Stimulated activated CD4-positive, alpha-beta T cell treated with anti-CD3 and anti-CD28 coated beads, Interleukin-2, amount 100 ng/mL, for 48 hours (primary cell): ENCODE results near the gene LTBP1.
"Not testable (repeated sequence)": the region's sequence is repeated elsewhere in the genome, so short reads cannot be mapped to it uniquely, and the experiment has no call there.

Source experiments
- DNase-seq, 2 donors: peaks; one replicate each; pipeline ENCODE4 v3.0.0-alpha.2; 2020

Gene LTBP1

DNA sequence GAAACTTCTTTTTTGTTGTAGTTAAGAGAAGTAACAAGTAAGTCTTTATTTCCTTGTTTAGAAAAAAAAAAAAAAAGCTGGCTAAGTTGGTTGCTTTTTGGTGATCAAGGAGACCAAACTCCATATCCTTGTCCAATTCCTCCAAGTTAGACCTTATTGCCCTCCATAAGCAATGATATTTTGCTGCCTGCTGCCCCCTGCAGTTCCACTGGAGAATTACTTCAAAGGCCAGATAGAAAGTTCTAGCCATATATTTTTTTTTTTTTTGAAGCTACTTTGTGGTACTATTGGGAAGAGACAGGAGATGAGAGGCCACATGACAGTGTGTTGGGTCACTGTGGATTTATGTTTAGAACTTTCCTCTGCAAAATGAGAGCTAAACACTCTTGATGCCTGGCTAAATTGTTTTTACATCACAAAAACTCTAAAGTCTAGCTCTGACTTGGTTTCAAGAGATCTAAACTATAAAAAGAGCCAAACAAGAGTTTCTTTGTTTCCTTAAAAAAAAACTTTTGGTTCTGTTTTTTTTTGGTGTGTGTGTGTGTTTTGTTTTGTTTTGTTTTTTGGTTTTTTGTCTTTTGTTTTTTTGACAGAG is 449.0 kb downstream of the LTBP1 start:
- peak; percentile 46 to 53 for DNase-seq

DNA sequence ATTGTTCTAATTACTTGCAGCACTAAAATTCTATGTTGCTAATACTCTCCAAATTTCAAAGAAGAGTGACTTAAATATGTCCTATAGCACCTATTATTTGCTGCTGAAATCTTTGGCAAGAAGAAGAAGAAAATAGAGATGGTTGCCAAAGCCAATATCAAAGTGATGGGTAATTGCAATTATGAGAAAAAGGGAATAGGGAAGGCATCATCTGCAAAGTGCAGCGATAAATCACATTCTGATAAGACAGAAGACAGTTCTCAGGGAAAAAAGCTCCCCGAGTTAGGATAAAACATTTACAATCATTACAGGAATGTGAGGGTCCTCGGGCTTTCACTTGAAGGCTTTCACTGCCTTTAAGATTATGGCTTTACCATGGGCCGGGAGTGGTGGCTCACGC is 457.6 kb downstream of the LTBP1 start:
- DNase-seq: no peak

DNA sequence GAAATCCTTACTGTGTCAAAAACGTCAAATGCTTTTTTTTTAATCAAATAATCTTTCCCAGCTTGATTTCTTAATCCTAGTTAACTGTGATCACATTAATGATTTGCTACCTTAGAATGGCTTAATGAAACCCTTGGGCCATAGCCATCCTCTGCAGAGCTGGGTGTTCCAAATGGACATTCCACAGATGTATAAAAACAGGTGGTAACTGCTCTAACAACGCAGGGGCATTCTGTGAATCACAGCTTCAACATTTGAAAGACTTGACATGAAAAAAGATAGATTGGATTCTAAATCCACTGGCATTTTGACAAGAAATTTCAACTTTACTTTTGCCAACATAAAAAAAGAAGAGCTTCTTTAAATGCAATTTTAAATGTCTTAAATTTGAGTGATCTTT is 459.9 kb downstream of the LTBP1 start:
- no peak for DNase-seq

DNA sequence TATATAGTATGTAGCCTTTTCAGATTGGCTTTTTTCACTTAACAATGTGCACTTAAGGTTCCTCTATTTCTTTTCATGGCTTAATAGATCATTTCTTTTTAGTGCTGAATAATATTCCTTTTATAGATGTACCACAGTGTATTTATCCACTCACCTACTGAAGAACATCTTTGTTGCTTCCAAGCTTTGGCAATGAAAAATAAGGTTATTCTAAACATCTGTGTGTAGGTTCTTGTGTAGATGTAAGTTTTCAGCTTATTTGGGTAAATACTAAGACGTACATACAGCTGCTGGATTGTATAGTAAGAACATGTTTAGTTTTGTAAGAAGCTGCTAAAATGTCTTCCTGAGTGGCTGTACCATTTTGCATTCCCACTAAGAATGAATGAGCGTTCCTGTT is 461.4 kb downstream of the LTBP1 start:
- DNase-seq: no peak

DNA sequence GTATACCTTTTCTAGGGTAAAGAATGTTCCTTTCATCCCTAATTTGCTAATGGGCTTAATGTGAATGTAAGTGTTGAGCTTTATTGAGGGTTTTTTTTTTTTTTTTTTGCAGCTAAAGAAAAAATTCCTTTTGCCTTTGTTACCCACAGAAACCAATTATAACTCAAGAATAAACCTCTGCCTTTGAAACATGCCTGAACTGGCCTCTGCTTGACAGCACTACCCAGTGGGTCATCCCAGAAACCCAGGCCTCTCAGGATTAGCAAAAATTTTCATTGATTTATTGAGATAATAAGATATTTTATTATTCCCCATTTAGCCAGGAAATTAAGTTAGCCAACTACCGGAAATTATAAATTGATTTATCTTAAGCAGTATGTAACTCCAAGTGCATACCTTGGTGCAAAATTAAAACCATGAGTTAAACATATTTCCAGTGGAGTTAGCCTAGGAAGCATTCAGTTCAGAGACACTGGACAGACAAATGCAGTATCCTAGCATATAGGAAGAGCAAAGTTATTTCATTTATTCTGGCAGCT is 462.7 kb downstream of the LTBP1 start:
- no peak for DNase-seq

DNA sequence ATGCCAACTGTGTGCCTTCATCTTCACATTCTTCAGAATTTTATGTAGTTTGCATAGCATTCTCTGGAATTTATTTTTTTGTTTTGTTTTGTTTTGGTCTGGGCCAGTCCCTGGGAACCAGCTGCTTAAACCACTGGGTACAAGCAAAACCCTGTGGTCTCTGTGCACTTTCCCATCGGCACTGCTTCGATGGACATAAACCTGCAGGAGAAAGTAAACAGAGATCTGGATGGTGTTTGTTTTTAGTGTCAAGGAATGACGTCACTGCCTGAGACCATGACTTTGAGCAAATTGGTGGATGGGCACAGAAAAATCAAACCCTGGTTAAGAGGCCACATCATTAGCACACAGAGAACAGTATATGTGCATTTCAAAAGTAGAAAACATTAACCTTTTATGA is 465.0 kb downstream of the LTBP1 start:
- no peak for DNase-seq

DNA sequence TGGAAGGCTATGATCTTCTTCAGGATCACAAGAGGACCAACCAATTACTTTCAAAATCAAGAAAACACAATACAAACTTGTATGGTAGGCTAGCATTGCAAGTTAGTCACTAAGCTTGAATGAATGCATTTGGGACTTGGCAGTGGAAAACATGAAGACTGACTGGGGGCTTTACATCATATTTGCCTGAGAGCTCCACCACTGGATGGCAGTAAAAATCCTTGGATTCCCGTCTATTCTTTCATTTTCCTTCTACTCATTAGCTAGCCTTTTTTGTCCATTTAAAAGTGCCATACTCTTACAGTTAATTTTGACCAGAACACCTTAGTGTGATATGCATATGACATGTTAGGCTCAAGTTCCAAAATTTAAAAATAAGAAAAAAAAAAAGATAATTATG is 466.2 kb downstream of the LTBP1 start:
- DNase-seq: no peak

DNA sequence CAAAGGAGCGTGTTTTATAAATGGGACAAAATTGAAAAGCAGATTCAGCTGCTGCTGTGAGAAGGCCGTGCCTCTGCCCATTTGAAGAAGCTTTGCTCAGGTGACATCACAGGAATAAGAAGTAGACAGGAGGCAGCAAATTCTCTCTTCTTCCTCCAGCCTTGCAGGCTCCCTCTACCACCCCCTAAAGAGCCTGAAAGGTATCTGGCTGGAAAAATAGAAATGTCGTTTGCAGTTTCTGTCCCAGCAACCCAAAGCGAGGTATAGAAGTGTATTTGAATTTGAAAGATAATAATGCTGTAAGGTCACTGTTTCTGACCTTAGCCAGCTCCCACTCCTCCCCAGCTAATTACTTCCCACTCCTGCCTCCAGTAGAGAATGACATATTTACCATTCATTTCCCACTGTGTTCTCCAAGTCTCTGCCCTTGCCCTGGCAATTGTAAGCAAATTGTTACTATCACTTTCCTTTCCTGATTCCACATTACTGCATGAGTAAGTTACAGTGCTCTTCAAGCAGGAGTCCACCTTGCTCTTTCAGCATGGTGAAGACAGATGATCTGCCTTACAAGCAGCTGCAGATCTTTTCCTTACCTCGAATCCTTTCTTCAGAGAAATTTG is 472.9 kb downstream of the LTBP1 start:
- no peak for DNase-seq

DNA sequence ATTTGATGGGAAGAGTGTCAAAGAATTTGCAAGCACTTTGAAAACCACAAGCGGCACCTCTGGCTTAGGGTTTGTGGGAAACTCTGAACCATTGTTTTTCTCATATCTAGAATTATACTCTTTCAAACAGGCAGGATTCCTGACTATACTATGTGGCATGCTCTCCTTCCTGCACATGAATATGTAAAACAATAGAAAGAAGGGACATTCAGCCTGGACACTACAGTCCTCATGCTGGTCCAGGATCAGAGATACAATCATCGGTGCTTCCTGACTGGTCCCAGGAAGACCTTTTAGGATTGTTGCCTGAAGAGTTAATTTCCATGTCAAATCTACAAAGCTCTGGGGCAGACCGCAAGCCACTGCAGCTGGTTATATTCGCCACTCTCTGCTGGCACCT is 474.0 kb downstream of the LTBP1 start:
- DNase-seq: no peak

DNA sequence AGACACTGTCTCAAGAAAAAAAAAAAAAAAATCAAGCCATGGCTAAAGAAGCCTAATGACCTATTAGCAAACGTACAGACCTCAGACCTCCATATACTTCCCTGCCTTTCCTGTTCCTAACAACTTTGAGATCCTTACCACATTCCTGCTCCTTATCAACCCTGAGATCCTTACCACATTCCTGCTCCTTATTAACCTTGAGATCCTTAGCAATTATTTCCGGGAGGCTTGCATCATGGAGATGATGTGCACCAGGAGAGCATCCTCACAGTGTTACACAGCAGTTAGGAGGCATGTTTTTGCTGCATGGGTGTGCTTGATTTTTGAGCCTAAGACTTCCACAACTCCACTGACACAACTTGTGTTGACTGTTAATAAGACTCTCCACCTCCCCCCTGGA is 475.1 kb downstream of the LTBP1 start:
- DNase-seq: no peak

DNA sequence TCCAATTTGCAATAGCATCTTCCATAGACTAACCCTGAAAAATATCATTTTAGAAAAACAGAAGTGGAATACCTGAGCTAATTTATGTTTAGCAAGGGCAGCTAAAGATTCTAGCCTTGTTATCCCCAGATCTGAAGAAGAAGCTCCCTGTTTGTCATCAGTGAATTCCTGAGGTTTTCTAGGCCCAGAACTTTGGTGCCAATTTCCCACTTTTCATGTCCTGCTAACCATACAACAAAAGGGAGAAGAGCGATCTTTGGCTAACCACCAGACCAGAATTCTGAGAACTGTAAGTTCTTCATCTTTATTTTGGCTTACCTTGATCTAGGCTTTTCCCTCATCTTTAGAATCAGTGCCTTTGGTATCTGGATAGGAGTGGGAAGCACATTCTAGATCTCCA is 478.4 kb downstream of the LTBP1 start:
- DNase-seq: no peak

DNA sequence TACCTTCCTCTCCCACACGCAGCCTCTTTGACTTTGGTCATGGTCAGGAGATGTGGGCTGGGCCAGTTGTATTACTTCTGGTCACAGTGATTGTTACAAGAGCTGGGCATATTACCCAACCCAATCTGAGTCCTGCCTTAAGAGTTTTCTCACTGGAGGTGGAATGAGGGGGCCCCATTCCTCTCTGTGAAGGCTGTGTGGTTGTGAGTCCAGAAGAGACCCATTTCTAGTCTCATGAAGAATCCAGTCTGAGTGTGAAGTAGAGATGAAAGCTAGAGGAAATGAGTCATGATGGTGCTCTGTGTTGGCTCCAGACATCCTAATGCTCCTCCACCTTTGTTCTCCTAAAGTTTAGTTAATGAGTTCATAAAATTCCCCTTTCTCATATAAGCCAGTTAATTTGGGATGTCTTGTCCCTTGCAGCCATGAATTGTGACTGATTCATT is 478.9 kb downstream of the LTBP1 start:
- DNase-seq: no peak

DNA sequence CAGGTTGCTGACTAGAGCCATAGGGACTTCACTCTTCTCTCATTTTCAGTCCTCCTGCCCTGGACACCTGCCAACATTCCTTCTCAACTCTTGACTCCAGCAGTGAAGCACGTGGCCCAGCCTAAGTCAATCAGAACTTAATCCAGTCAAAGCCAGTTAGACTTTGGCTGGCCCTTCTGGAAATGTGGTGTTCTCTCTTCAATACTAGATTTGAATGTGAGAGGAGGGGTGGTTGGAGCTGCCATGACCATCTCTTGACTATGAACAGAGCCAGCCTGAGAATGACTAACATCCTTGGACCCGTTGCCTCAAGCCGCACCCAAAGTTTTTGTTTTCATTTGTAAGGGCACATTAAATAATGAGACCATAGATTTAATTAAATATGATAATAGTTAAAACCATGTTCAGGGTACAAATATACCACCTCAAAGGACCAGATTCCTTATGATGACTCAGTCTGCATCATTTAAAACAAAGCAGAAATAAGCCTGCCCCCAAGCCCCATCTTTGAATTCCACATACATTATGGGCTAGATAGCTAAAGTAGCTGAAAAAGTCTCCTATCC is 480.0 kb downstream of the LTBP1 start:
- no peak for DNase-seq

DNA sequence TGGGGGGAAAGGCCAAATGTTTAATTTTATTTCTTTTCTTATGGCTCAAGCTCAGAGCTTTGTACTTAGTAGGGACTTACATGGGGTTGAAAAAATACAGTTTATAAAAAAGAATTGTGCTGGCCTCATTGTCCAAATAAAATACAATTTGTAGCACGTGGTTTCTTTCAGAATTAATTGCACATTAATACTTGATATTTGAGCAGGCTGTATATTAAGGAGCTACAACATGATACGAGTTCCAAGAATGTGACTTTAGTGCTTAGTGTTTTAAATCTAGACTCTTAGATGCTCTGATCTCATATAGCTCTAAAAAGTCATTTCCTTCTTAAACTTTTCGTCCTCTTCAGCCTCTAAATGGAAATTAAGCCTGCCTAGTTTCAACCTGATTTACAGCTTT is 483.3 kb downstream of the LTBP1 start:
- no peak for DNase-seq

DNA sequence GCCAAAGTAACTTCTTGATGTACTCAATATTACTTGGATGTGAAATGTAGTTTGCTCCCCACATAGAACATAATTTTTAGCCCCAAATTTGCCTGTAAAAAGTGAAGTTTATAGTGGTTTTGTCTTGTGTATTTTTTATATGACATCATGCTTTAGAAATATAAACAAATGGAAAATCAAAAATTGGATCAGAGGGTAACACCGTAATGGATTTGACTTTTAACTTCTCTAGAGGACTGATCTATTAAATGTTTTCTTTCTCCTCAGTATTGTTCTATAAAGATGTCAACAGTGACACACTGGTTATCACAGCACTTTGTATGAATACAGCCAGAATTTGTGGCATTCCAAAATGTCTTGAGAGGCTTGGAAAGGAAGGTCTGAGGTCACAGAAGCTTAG is 484.1 kb downstream of the LTBP1 start:
- no peak for DNase-seq

DNA sequence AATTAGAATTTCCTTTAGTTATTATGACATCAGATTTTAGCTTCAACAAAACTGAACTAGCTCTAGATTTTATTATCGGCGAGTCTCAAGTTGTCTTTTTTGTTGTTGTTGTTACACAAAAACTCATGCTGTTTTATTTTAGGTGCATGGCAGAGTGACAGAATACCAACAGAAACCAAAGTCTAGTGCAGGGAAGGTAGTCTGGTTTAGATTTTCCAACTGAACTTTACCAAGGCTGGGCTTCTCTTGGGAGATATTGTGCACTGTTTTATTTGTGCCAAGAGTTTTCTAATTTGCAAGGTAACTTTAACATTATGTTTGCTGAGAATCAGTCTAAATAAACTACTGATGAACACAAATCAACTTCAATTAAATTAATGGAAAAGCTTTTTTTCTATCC is 486.1 kb downstream of the LTBP1 start:
- no peak for DNase-seq

DNA sequence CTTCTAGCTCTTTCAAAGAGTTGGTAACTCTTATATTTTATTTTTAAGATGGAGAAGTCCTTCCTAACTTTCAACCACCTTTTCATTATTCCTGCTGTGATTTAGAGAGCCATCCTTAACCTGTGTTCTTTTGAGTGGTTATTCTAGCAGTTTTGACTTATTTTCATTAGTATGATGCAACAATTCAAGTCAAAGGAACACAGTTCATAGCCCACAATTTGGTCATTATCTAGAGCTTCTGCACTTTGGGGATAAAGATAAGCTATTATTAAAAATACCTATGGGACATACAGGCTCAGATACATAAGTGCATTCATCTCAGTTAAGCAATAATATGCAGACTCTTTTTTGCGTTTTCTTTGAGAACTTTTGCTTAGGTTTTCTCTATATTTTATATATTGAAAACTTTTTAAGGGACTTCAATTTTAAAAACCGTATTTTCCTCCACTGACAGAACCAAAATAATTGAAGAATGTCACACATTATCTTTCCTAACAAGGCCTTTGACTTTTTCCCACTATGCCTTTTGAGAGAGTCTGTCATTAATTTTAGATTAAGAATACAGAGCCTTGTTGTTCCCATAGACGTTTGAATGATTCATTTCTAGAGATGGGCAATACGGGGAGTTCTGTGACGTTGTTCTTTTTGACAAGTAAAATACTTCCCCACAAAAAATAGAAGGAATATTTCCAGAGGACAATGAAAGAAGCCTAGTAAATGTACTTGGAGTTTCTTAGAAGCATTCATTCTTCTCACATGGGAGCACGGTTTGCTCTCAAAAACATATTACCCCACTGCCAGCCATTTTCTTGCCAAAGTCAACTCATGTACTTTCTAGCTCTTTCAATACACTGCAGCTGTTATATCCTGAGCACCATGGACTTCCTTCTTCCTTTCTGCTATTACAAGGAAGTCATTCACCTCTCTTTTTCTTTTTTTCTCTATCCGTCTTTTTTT is 486.8 kb downstream of the LTBP1 start:
- DNase-seq: no peak

DNA sequence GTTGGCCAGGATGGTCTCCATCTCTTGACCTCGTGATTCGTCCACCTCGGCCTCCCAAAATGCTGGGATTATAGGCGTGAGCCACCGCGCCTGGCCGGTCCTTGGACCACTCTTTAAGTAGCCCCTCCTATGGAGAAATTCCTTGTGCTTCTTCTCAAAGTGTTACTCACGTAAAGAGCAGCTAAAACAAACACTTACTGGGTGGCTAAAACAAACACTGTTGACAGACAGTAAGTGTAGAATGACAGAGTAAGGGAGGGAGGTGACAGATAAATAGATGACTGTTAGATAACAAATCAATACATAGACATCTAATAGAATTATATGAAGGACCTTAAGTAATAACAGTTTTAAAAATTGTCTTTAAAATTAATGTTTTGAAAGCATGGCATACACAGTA is 488.8 kb downstream of the LTBP1 start:
- no peak for DNase-seq

DNA sequence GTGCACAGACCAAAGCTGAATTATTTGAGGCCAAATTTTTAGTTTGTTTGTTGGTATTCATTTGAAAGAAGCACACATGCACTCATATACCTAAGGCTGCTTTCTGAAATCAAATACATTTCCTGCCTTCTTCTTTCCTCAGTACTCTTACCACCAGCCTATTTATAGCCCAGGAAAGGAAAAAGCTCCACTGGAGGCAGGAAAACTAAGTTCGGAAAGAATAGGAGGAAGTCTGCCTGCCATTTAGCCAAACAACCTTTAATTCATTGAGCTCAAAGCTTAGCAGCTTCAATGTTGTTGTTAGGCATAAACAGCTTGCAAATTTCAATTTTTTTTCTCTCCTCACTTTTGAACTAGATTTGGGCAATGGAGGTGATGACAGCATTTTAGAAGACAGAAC is 489.3 kb downstream of the LTBP1 start:
- DNase-seq: no peak

DNA sequence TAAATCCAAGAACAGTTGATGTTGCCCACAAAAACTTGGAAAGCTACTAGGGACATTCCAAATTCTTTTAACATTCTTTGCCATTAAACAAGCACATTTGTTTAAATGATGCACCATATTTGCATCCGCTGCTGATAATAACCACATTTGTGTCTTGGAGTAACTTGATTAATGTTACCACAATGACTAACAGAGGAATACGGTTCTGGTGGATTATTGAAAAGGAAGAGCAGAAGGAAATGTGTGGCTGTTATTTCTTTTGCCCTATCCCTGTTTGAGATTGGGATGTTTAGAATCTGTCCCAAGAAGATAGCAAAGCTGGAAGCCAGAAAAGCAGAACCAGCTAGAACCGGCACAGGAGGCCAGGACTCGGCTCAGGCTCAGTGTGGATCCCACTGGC is 490.5 kb downstream of the LTBP1 start:
- no peak for DNase-seq

DNA sequence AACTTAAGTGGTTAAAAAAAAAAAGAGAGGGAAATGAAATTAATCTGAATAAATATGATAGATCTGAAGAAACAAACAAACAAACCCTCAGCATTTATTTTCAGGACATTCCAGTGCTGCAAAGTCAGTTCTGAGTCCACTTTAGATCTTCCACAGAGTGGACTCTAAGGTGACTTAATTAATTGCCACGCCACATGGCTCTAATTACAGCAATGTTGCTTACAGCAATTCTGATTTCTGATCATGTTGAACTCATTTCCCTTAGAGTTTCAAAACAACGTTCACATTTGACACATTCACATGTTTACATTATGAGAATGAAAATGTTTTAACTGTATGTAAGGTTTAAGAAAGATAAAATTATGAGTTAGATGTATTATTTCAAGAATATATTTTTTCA is 491.1 kb downstream of the LTBP1 start:
- DNase-seq: no peak

DNA sequence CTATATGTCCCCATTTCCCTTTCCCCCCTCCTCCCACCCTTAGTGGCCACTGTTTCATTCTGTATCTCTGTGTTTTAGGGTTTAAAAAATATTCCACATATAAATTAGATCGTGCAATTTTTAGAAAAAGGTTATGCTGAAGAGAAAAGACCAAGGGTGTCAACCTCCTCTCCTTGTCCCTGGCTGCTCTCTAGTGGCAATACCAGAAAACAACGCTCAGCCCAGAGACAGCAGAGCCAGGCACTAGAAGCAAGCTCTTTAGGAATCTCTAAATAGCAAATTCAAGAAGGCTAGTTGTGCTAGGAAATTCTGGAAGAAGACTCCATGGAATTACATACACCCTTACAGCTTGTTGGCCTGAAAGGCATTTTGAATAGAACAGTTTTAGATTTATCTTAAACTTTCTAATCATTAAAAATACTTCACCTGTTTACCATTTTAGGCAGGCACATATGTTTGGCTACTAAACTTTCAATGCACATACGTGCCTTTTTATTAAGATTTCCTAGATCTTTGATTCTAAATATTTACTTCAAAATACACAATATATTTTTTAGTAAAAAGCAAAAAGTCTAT is 494.6 kb downstream of the LTBP1 start:
- peak in 1 of 2 donors; percentile 43 for DNase-seq

DNA sequence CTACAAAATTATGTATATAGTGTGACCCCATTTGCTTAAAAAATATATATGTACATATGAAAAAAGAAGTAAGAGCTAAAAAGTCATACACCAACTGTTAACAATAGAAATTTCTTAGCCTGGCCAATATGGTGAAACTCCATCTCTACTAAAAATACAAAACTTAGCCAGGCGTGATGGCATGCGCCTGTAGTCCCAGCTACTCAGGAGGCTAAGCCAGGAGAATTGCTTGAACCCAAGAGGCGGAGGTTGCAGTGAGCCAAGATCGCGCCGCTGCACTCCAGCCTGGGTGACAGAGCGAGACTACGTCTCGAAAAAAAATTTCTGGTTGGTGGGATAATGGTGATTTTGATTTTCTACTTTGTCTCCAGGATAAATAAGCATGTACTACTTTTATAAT is 495.3 kb downstream of the LTBP1 start:
- not testable (repeated sequence) for DNase-seq
